ENCODE measurements around the gene PHF13. TPM values are rescaled to one million over a fixed set of nuclear protein-coding genes. Genes with fewer than 3 reads are reported as not detected.

The PHF13 gene
- total RNA-seq = 8.2 and 11.4 TPM in 2 replicates

GRCh38 chr1:6613361-6614018 is at the start of gene PHF13:
Gene PHF13, plus strand, starts transcription at chr1:6613731. Its CDS starts 336 bp downstream, at chr1:6614067.

GRCh38 chr1:6579374-6580118 is 34.0 kb upstream of the PHF13 start, which contains the start of gene ZBTB48:
Gene ZBTB48, plus strand, starts transcription at chr1:6579994. Its CDS starts 616 bp downstream, at chr1:6580610.

GRCh38 chr1:6602669-6603237 is 10.8 kb upstream of the PHF13 start, which contains the start of gene KLHL21:
Gene KLHL21, minus strand, starts transcription at chr1:6602869. Its CDS starts 52 bp downstream, at chr1:6602817.

GRCh38 chr1:6624710-6625583 is 11.4 kb downstream of the PHF13 start, which contains the start of gene THAP3:
Gene THAP3, plus strand, starts transcription at chr1:6624868. Its CDS starts 351 bp downstream, at chr1:6625219.

Other genes with a start within 250 kb of the PHF13 start
- gene ACOT7, start 220.0 kb upstream of the PHF13 start, total RNA-seq = 55.3 and 61.9 TPM in 2 replicates
- 14.2 and 26.6 TPM in 2 replicates for gene HES2, start 193.8 kb upstream of the PHF13 start, total RNA-seq
- 0.45 and 0.85 TPM in 2 replicates for gene ESPN, start 189.0 kb upstream of the PHF13 start, total RNA-seq
- gene TNFRSF25, start 147.6 kb upstream of the PHF13 start, total RNA-seq = 12.5 and 16.4 TPM in 2 replicates
- gene PLEKHG5, start 122.1 kb upstream of the PHF13 start, total RNA-seq = 40.2 and 52.5 TPM in 2 replicates
- 23.0 and 24.2 TPM in 2 replicates for gene NOL9, start 59.2 kb upstream of the PHF13 start, total RNA-seq
- not detected in 2 replicates for gene TAS1R1, start 58.4 kb upstream of the PHF13 start, total RNA-seq
- gene ZBTB48, start 33.7 kb upstream of the PHF13 start, total RNA-seq = 12.7 and 14.7 TPM in 2 replicates
- 20.2 and 25.4 TPM in 2 replicates for gene KLHL21, start 10.9 kb upstream of the PHF13 start, total RNA-seq
- 16.0 and 21.0 TPM in 2 replicates for gene THAP3, start 11.1 kb downstream of the PHF13 start, total RNA-seq
- gene DNAJC11, start 88.1 kb downstream of the PHF13 start, total RNA-seq = 50.7 and 64.0 TPM in 2 replicates
- gene CAMTA1, start 171.7 kb downstream of the PHF13 start, total RNA-seq = 39.9 and 51.2 TPM in 2 replicates

Data from endothelial cell of coronary artery (primary cell).